D721Med (cell line): ENCODE results near the gene ADM2.

Experiments used
- DNase-seq: peaks from one replicate; pipeline ENCODE4 v3.0.0; 2011; ENCODE audit warnings: low spot score; ENCODE audit not compliant: insufficient read length
- FAIRE-seq: peaks from 2 replicates; lab custom pipeline; 2011; peaks lifted over from hg19 to GRCh38; lab: Jason Lieb, UNC
- CTCF ChIP-seq: IDR thresholded peaks from 2 replicates; pipeline ENCODE4 v1.5.1; 2012; ENCODE audit warnings: mild to moderate bottlenecking, control low read depth; ENCODE audit not compliant: insufficient read depth; ENCODE audit errors: missing control alignments

The ADM2 gene

DNA sequence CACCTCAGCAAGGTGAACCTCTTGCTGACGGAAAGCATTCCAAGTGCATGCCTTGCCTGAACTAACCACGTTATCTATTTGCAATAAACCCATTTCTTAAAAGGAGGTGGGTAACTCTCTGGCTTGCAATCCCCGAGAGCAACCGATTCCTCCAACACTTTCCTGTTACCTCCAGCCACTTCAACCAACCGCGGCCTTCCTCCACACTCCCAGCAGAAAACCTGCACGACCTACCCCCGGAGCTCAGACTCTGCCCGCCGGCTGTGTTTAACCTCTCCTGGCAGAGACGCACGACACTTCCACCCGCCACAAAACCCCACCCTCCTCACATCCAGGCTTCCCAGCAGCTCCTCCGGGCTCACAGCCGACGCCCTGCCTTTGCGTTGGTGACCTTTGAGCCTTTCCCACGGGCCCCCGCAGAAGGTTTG is 43.3 kb downstream of the ADM2 start:
- FAIRE-seq: no peak
- no peak for TF ChIP-seq CTCF
- DNase-seq: no peak

DNA sequence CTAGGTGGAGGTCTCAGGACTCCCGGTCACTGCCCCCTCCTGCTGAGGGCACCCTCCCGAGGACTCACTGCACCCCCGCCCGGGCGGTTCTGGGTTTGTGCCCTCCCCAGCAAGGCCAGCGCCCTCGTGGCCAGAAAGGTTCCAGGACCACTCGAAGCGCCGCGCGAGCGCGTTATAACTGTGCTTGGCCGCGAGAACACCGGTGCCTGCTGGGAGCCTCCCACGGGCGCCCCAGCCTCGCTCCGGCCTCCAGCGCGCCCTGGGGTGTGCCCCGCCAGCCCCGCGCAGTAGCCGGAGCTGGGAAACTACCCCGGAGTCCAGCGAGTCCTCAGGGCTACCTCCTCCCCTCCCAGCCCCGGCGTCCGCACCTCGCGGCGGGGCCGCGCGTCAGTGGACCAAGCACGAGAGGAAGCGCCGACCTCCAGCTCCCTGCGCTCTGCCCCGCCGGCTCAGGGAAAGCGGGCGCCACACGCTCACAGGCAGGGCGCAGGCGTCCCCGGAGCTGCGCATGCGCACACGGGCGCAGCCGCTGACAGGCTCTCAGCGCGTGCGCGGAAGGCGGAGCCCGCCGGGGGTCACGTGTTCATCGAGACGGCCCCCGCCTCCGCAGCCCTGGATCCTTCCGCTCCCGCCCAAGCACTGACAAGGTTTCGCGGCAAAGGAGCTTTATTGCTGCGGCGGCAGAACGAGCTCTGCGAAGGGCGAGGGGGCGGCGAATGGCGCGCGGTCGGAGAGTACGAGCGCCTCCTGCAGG is 43.9 kb downstream of the ADM2 start, which contains the start of gene SCO2:
TSS of gene SCO2 (minus strand) at position 495 of the 754 bp plus-strand sequence. CDS start 1,187 bp downstream, outside the sequence.
- DNase-seq (peak; percentile 88), FAIRE-seq (no peak)
- peak; percentile 41 for TF ChIP-seq CTCF

DNA sequence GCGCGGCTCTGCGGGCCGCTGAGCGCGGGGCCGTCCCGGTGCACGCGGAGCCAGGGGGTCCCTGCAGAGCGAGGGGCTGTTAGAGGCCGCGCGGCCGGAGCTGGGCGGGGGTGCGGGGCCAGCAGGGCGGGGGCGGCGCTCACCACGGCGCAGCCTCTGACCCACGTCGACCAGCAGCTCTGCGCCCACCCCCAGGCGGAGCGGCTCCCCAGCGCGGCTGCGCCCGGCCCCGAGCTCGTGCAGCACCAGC is 44.4 kb downstream of the ADM2 start:
- no peak for TF ChIP-seq CTCF
- no peak for FAIRE-seq
- no peak for DNase-seq

GRCh38 chr22:50526108-50526833 is 44.9 kb downstream of the ADM2 start:
- no peak for FAIRE-seq

DNA sequence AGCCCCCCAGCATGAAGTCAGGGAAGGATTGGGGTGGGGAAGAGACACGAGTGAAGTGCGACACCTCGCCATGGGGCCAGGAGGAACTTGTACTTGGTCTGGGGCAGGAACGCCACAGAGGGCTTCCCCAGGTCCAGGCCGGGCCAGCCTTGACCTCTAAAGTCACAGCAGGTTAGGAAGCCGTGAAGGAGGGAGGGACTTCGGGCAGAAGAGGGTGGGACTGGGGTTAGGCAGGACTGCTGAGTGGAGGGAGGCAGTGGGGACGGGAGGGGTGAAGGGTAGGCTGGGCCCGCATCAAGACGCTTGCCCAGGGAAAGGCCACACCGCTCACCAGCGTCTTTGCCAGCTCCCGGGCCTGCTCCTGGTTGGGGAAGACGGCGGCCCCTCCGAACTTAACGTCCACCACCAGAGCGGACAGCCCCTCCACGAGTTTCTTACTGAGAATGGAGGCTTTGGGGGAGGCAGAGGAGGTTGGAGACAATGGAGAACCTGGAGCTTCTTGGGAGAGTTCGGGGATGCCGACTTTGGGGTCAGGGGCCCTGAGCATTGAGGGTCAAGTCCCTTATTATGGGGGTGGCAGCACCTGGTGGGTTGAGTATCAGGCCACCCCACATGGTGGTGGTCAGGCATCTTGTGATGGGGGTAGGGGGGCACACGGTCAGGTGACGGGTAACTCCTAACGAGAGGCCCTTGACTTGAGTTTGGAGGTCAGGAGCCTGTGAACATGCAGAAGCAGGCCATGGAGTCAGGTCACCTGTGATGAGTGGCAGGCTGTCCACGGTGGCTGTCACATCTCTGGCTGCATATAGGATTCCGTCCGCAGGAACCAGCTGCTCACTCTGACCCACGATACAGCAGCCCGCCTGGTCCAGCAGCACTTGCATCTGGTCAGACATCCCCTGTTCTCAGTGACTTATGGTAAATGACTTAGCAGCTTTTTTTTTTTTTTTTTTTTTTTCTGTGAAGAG is 45.8 kb downstream of the ADM2 start:
- no peak for TF ChIP-seq CTCF
- FAIRE-seq: no peak
- DNase-seq: peak; percentile 56

More at GRCh38 chr22:50526108-50526833, 44.9 kb downstream of the ADM2 start:
- no peak for DNase-seq
- TF ChIP-seq CTCF: peak; percentile 37

DNA sequence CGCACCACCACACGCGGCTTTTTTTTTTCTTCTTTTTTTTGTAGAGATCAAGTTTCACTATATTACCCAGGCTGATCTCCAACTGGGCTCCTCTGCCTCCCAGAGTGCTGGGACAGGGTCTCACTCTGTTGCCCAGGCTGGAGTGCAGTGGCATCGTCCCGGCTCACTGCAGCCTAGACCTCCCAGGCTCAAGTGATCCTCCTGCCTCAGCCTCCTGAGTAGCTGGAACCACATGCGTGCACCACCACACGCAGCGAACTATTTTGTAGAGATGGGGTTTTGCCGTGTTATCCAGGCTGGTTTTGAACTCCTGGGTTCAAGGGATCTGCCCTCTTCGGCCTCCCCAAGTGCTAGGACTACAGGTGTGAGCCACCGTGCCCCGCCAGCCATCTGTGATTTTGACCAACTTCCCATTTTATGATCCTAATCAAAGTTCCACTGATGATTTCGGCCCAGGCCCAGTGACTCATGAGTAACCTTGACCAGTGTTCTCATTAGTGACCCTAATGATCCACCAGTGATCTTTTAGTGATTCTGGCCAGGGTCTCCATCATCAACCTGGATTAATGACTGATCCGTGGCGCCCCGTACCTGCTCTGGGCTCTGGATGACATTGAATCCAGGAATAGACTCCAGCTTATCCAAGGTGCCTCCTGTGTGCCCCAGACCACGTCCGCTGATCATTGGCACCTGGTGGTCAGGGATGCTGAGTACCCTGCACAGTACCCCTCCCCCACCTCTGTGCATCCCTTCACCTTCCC is 46.8 kb downstream of the ADM2 start:
- DNase-seq (no peak), FAIRE-seq (no peak)
- TF ChIP-seq CTCF: no peak
